ENCODE results near the gene USF2.

USF2 gene

GRCh38 chr19:35256566-35256965 lies 12.2 kb upstream of the USF2 start:
- no peak overlapping the region for H3K4me3 ChIP-seq (ENCODE audit: low read length)
- H3K36me3 ChIP-seq (ENCODE audit: control insufficient read depth, insufficient read depth, low read length): peaks cover 17% of the 10 kb centered on the region
- no peaks in the 10 kb centered on the region for H3K27me3 ChIP-seq (ENCODE audit: control insufficient read depth, insufficient read depth, low read length)
- peaks cover 2% of the 10 kb centered on the region for H3K4me1 ChIP-seq (ENCODE audit: control insufficient read depth, insufficient read depth, low read length)
- no peak overlapping the region for H3K27ac ChIP-seq (ENCODE audit: low read length)
- DNase-seq (ENCODE audit: low read depth, low spot score): no peak
- H3K9me3 ChIP-seq (ENCODE audit: control insufficient read depth, insufficient read depth, low read length): no peaks in the 10 kb centered on the region
- no CpG with 5 or more reads among the region's 2 CpGs for WGBS (ENCODE audit: insufficient coverage, insufficient read length)

GRCh38 chr19:35257113-35257461 lies 11.7 kb upstream of the USF2 start:
- H3K4me1 ChIP-seq (ENCODE audit: control insufficient read depth, insufficient read depth, low read length): peaks cover 2% of the 10 kb centered on the region
- no peaks in the 10 kb centered on the region for H3K9me3 ChIP-seq (ENCODE audit: control insufficient read depth, insufficient read depth, low read length)
- no peak for DNase-seq (ENCODE audit: low read depth, low spot score)
- no peak overlapping the region for H3K4me3 ChIP-seq (ENCODE audit: low read length)
- peaks cover 22% of the 10 kb centered on the region for H3K36me3 ChIP-seq (ENCODE audit: control insufficient read depth, insufficient read depth, low read length)
- H3K27me3 ChIP-seq (ENCODE audit: control insufficient read depth, insufficient read depth, low read length): no peaks in the 10 kb centered on the region
- no peak overlapping the region for H3K27ac ChIP-seq (ENCODE audit: low read length)
- no CpG with 5 or more reads among the region's 9 CpGs for WGBS (ENCODE audit: insufficient coverage, insufficient read length)

GRCh38 chr19:35260694-35261304 lies 8.0 kb upstream of the USF2 start:
- no peaks in the 10 kb centered on the region for H3K4me1 ChIP-seq (ENCODE audit: control insufficient read depth, insufficient read depth, low read length)
- no peak overlapping the region for H3K4me3 ChIP-seq (ENCODE audit: low read length)
- no peak overlapping the region for H3K27ac ChIP-seq (ENCODE audit: low read length)
- WGBS (ENCODE audit: insufficient coverage, insufficient read length): no CpG with 5 or more reads among the region's 10 CpGs
- H3K36me3 ChIP-seq (ENCODE audit: control insufficient read depth, insufficient read depth, low read length): peaks cover 23% of the 10 kb centered on the region
- no peaks in the 10 kb centered on the region for H3K27me3 ChIP-seq (ENCODE audit: control insufficient read depth, insufficient read depth, low read length)
- DNase-seq (ENCODE audit: low read depth, low spot score): no peak
- H3K9me3 ChIP-seq (ENCODE audit: control insufficient read depth, insufficient read depth, low read length): no peaks in the 10 kb centered on the region

- no peak for DNase-seq (ENCODE audit: low read depth, low spot score)
- no peaks in the 10 kb centered on the region for H3K27me3 ChIP-seq (ENCODE audit: control insufficient read depth, insufficient read depth, low read length)
- peaks cover 23% of the 10 kb centered on the region for H3K36me3 ChIP-seq (ENCODE audit: control insufficient read depth, insufficient read depth, low read length)
- WGBS (ENCODE audit: insufficient coverage, insufficient read length): no CpG with 5 or more reads among the region's 12 CpGs
- no peaks in the 10 kb centered on the region for H3K4me1 ChIP-seq (ENCODE audit: control insufficient read depth, insufficient read depth, low read length)
- no peaks in the 10 kb centered on the region for H3K9me3 ChIP-seq (ENCODE audit: control insufficient read depth, insufficient read depth, low read length)
- no peak overlapping the region for H3K27ac ChIP-seq (ENCODE audit: low read length)
- no peak overlapping the region for H3K4me3 ChIP-seq (ENCODE audit: low read length)
Observed at GRCh38 chr19:35261356-35262100, 7.2 kb upstream of the USF2 start.

- Histone ChIP-seq H3K36me3 (ENCODE audit: control insufficient read depth, insufficient read depth, low read length) (peaks cover 23% of the 10 kb centered on the region), H3K9me3 (ENCODE audit: control insufficient read depth, insufficient read depth, low read length) (no peaks in the 10 kb centered on the region), H3K4me3 (ENCODE audit: low read length) (no peak overlapping the region), H3K27ac (ENCODE audit: low read length) (no peak overlapping the region), H3K4me1 (ENCODE audit: control insufficient read depth, insufficient read depth, low read length) (no peaks in the 10 kb centered on the region; the same call in 1 of the 2 replicates), H3K27me3 (ENCODE audit: control insufficient read depth, insufficient read depth, low read length) (no peaks in the 10 kb centered on the region)
- DNase-seq (ENCODE audit: low read depth, low spot score): no peak
- WGBS (ENCODE audit: insufficient coverage, insufficient read length): no CpG with 5 or more reads among the region's 17 CpGs
Observed at GRCh38 chr19:35262101-35262761, 6.5 kb upstream of the USF2 start.

GRCh38 chr19:35264268-35265125 lies 4.3 kb upstream of the USF2 start:
- H3K27me3 ChIP-seq (ENCODE audit: control insufficient read depth, insufficient read depth, low read length): no peaks in the 10 kb centered on the region
- H3K4me3 ChIP-seq (ENCODE audit: low read length): no peak overlapping the region
- H3K36me3 ChIP-seq (ENCODE audit: control insufficient read depth, insufficient read depth, low read length): peaks cover 23% of the 10 kb centered on the region
- no CpG with 5 or more reads among the region's 7 CpGs for WGBS (ENCODE audit: insufficient coverage, insufficient read length)
- H3K9me3 ChIP-seq (ENCODE audit: control insufficient read depth, insufficient read depth, low read length): no peaks in the 10 kb centered on the region
- DNase-seq (ENCODE audit: low read depth, low spot score): no peak
- no peaks in the 10 kb centered on the region; the same call in 1 of the 2 replicates for H3K4me1 ChIP-seq (ENCODE audit: control insufficient read depth, insufficient read depth, low read length)
- no peak overlapping the region for H3K27ac ChIP-seq (ENCODE audit: low read length)

GRCh38 chr19:35265126-35265899 lies 3.4 kb upstream of the USF2 start:
- Histone ChIP-seq H3K27me3 (ENCODE audit: control insufficient read depth, insufficient read depth, low read length) (no peaks in the 10 kb centered on the region), H3K36me3 (ENCODE audit: control insufficient read depth, insufficient read depth, low read length) (peaks cover 21% of the 10 kb centered on the region), H3K9me3 (ENCODE audit: control insufficient read depth, insufficient read depth, low read length) (no peaks in the 10 kb centered on the region), H3K4me3 (ENCODE audit: low read length) (no peak overlapping the region), H3K4me1 (ENCODE audit: control insufficient read depth, insufficient read depth, low read length) (peaks cover 1% of the 10 kb centered on the region; the same call in 1 of the 2 replicates), H3K27ac (ENCODE audit: low read length) (no peak overlapping the region)
- no CpG with 5 or more reads among the region's 6 CpGs for WGBS (ENCODE audit: insufficient coverage, insufficient read length)
- no peak for DNase-seq (ENCODE audit: low read depth, low spot score)

- H3K27me3 ChIP-seq (ENCODE audit: control insufficient read depth, insufficient read depth, low read length): no peaks in the 10 kb centered on the region
- H3K4me1 ChIP-seq (ENCODE audit: control insufficient read depth, insufficient read depth, low read length): peaks cover 1% of the 10 kb centered on the region; the same call in 1 of the 2 replicates
- peaks cover 24% of the 10 kb centered on the region for H3K36me3 ChIP-seq (ENCODE audit: control insufficient read depth, insufficient read depth, low read length)
- WGBS (ENCODE audit: insufficient coverage, insufficient read length): no CpG with 5 or more reads among the region's 10 CpGs
- H3K9me3 ChIP-seq (ENCODE audit: control insufficient read depth, insufficient read depth, low read length): no peaks in the 10 kb centered on the region
- H3K4me3 ChIP-seq (ENCODE audit: low read length): no peak overlapping the region
- H3K27ac ChIP-seq (ENCODE audit: low read length): no peak overlapping the region
- DNase-seq (ENCODE audit: low read depth, low spot score): no peak
Observed at GRCh38 chr19:35265900-35266519, 2.8 kb upstream of the USF2 start.

GRCh38 chr19:35266520-35267352 lies 2.0 kb upstream of the USF2 start:
- Histone ChIP-seq H3K27me3 (ENCODE audit: control insufficient read depth, insufficient read depth, low read length) (no peaks in the 10 kb centered on the region), H3K36me3 (ENCODE audit: control insufficient read depth, insufficient read depth, low read length) (peaks cover 29% of the 10 kb centered on the region), H3K9me3 (ENCODE audit: control insufficient read depth, insufficient read depth, low read length) (no peaks in the 10 kb centered on the region), H3K4me3 (ENCODE audit: low read length) (no peak overlapping the region), H3K27ac (ENCODE audit: low read length) (no peak overlapping the region), H3K4me1 (ENCODE audit: control insufficient read depth, insufficient read depth, low read length) (peaks cover 1% of the 10 kb centered on the region; the same call in 1 of the 2 replicates)
- WGBS (ENCODE audit: insufficient coverage, insufficient read length): no CpG with 5 or more reads among the region's 39 CpGs
- DNase-seq (ENCODE audit: low read depth, low spot score): no peak

Measured in iPS DF 6.9 (cell line).